Measurements from ENCODE around the gene STX1A.

DNA sequence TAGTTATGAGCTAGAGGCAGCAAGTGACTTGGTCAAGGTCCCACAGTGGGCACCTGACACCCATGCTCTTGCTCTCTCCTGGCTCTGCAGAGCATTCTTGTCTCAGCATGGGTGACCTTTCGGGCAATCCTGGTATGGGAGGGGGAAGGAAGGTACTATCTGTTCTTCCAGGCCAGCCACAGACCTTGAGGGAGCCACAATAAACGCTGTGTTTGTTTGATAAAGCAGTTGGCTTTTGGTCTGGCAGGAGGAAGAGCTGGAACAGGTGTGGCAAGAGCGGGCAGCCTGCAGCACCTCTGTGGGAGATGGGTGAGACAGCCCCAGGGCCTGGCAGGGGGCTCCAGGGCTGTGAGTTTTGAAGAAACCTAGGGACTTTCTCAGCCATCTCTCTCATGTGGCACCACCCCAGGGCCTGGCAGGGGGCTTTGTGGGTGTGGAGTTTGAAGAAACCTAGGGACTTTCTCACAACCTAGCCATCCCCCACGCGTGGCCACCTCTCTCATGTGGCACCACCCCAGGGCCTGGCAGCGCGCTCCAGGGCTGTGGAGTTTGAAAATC is 39.2 kb upstream of the STX1A start:
- TF ChIP-seq POLR2A (IDR thresholded peaks at IDR 0.05; ENCODE audit: low read depth, low read length) (no peak), POLR2AphosphoS5 (IDR thresholded peaks at IDR 0.05; ENCODE audit: low read depth, low read length) (no peak), TAF1 (IDR thresholded peaks at IDR 0.05; ENCODE audit: borderline replicate concordance, low read depth, low read length) (no peak)
